ENCODE data around the gene EIF5. TPM values are rescaled to one million over a fixed set of nuclear protein-coding genes. Genes with fewer than 3 reads are reported as not detected.
"Not testable (repeated sequence)": the region's sequence is repeated elsewhere in the genome, so short reads cannot be mapped to it uniquely, and the experiment has no call there.

The EIF5 gene
- total RNA-seq, 2 donors from 2014 or later, result 89.2 to 373 TPM

DNA sequence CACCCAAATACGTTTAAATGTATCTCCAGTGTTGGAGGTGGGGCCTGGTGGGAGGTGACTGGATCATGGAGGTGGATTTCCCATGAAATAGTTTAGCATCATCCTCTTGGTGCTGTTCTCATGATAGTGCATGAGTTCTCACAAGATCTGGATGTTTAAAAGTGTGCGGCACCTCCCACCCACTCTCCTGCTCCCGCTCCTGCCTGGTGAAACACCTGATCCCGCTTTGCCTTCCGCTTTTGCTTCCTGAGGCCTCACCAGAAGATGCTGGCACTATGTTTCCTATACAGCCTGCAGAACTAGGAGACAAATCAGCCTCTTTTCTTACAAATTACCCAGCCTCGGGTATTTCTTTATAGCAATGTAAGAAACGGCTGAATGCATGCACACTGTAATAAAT is 20.1 kb downstream of the EIF5 start:
- DNase-seq (ENCODE audit: low spot score) (no peak), ATAC-seq (ENCODE audit: insufficient number of reproducible peaks, low FRiP score, low read depth) (no peak)
- Histone ChIP-seq H3K36me3 (no peaks in the 10 kb centered on the region), H3K27me3 (replicated peaks; ENCODE audit: insufficient read depth) (no peaks in the 10 kb centered on the region), H3K9me3 (no peaks in the 10 kb centered on the region), H3K4me1 (ENCODE audit: control insufficient read depth in 1 of 2, low read depth in 2 of 2) (no peaks in the 10 kb centered on the region), H3K4me3 (no peak overlapping the region), H3K27ac (no peak overlapping the region)
- TF ChIP-seq, protein P1, sequence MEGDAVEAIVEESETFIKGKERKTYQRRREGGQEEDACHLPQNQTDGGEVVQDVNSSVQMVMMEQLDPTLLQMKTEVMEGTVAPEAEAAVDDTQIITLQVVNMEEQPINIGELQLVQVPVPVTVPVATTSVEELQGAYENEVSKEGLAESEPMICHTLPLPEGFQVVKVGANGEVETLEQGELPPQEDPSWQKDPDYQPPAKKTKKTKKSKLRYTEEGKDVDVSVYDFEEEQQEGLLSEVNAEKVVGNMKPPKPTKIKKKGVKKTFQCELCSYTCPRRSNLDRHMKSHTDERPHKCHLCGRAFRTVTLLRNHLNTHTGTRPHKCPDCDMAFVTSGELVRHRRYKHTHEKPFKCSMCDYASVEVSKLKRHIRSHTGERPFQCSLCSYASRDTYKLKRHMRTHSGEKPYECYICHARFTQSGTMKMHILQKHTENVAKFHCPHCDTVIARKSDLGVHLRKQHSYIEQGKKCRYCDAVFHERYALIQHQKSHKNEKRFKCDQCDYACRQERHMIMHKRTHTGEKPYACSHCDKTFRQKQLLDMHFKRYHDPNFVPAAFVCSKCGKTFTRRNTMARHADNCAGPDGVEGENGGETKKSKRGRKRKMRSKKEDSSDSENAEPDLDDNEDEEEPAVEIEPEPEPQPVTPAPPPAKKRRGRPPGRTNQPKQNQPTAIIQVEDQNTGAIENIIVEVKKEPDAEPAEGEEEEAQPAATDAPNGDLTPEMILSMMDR (IDR thresholded peaks at IDR 0.05), result no peak

DNA sequence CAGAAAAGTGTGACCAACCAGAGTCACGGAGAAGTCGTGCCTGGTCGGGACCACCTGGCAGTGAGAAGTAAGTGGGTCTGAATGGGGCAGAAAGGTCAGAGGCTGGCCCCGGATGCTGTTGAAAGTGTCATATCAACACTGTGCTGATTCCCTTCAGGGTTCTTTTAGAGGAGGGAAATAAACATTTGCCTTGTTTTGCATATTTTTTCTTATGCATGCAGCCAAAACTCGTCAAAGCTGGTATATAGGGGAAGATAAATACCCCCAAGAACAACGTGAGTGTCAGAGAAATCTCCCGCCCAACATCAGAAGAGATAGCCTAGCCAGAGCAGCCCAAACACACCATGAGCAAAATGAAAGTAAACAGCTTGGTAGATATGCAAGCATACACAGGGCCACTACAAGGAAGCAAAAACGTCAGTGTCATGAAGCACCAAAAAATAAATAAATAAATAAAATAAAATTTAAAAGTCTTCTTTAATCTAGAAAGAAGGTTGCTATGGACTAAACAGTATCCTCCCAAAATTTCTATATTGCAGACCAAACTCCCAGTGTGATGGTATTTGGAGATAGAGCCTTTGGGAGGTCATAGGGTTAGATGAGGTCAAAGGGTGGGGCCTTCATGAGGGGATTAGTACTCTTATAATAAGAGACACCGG is 22.1 kb downstream of the EIF5 start:
- Histone ChIP-seq H3K4me1 (ENCODE audit: control insufficient read depth in 1 of 2, low read depth in 2 of 2) (no peaks in the 10 kb centered on the region), H3K27me3 (replicated peaks; ENCODE audit: insufficient read depth) (no peaks in the 10 kb centered on the region), H3K4me3 (no peak overlapping the region), H3K27ac (no peak overlapping the region), H3K36me3 (no peaks in the 10 kb centered on the region), H3K9me3 (no peaks in the 10 kb centered on the region)
- TF ChIP-seq, protein P1 (IDR thresholded peaks at IDR 0.05), result no peak
- ATAC-seq (ENCODE audit: insufficient number of reproducible peaks, low FRiP score, low read depth) (no peak), DNase-seq (ENCODE audit: low spot score) (no peak)

DNA sequence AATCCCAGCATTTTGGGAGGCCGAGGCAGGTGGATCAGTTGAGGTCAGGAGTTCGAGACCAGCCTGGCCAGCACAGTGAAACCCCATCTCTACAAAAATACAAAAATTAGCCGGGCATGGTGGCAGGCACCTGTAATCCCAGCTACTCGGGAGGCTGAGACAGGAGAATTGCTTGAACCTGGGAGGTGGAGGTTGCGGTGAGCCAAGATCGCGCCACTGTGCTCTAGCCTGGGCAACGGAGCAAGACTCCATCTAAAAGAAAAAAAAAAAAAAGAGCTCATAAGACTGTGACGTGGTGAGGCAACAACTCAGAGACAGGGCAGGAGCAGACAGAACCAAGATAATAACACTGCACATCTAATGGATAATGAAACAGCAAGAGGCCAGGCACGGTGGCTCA is 23.5 kb downstream of the EIF5 start:
- not testable (repeated sequence) for ATAC-seq (ENCODE audit: insufficient number of reproducible peaks, low FRiP score, low read depth); H3K9me3 ChIP-seq; DNase-seq (ENCODE audit: low spot score); H3K36me3 ChIP-seq; H3K4me3 ChIP-seq; H3K27ac ChIP-seq; H3K27me3 ChIP-seq (replicated peaks; ENCODE audit: insufficient read depth); H3K4me1 ChIP-seq (ENCODE audit: control insufficient read depth in 1 of 2, low read depth in 2 of 2)

DNA sequence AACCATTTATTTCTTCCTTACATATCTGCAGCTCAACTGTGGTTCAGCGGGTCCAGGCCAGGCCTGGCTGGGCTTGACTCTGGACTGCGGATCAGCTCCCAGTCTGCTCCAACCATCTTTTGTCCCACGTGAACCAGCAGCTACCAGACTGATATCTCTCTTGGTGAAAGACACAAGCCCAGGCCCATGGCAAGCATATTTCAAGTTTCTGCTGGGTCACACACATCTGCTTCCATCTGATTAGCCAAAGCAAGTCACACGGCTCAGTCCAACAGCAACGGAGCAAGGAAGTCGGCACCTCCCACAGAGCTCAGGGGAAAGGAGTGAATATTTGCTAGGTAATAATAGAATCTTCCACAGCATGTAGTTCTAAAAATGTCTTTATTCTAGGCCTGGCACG is 26.5 kb downstream of the EIF5 start:
- H3K36me3 ChIP-seq, result no peaks in the 10 kb centered on the region
- DNase-seq (ENCODE audit: low spot score), result no peak
- H3K27ac ChIP-seq, result no peak overlapping the region
- no peaks in the 10 kb centered on the region for H3K4me1 ChIP-seq (ENCODE audit: control insufficient read depth in 1 of 2, low read depth in 2 of 2)
- H3K9me3 ChIP-seq, result peaks cover 6% of the 10 kb centered on the region
- no peak for ATAC-seq (ENCODE audit: insufficient number of reproducible peaks, low FRiP score, low read depth)
- TF ChIP-seq, protein P1 (IDR thresholded peaks at IDR 0.05), result no peak
- H3K4me3 ChIP-seq, result no peak overlapping the region
- H3K27me3 ChIP-seq (replicated peaks; ENCODE audit: insufficient read depth), result no peaks in the 10 kb centered on the region

DNA sequence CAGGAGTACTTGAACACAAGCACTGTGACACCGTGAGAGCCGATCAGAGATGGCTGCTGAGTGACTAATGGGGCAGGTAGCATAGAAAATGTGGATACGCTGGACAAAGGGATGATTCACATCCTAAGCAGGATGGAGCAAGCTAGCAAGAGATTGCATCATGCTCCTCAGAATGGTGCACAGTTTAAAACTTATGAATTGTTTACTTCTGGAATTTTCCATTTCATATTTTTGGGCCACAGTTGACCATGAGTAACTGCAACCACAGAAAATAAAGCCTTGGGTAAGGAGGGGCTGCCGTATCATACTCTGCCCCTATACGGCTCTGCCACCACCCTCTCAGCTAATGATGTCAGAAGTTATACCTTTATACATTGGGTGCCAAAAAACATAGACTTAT is 27.8 kb downstream of the EIF5 start:
- H3K27me3 ChIP-seq (replicated peaks; ENCODE audit: insufficient read depth), result no peaks in the 10 kb centered on the region
- peaks cover 6% of the 10 kb centered on the region for H3K9me3 ChIP-seq
- no peak overlapping the region for H3K27ac ChIP-seq
- ATAC-seq (ENCODE audit: insufficient number of reproducible peaks, low FRiP score, low read depth) (peak; percentile 65), DNase-seq (ENCODE audit: low spot score) (no peak)
- H3K4me1 ChIP-seq (ENCODE audit: control insufficient read depth in 1 of 2, low read depth in 2 of 2), result no peaks in the 10 kb centered on the region
- H3K36me3 ChIP-seq, result no peaks in the 10 kb centered on the region
- TF ChIP-seq, protein P1 (IDR thresholded peaks at IDR 0.05), result no peak
- H3K4me3 ChIP-seq, result no peak overlapping the region

DNA sequence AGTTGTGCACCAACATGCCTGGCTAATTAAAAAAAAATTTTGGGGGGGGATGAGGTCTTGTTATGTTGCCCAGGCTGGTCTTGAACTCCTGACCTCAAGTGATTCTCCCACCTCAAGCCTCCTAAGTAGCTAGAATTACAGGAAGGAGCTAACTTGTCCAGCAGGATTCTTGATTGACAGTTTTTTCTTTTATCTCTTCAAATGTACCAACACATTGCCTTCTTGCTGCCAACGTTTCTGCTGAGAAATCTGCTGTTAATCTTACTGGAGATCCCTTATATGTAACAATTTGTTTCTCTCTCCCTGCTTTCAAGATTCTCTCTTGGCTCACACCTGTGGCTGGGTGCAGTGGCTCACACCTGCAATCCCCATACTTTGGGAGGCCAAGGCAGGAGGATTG is 28.7 kb downstream of the EIF5 start:
- Histone ChIP-seq H3K36me3 (no peaks in the 10 kb centered on the region), H3K27ac (no peak overlapping the region), H3K4me1 (ENCODE audit: control insufficient read depth in 1 of 2, low read depth in 2 of 2) (no peaks in the 10 kb centered on the region), H3K9me3 (peaks cover 6% of the 10 kb centered on the region), H3K4me3 (no peak overlapping the region), H3K27me3 (replicated peaks; ENCODE audit: insufficient read depth) (no peaks in the 10 kb centered on the region)
- no peak for ATAC-seq (ENCODE audit: insufficient number of reproducible peaks, low FRiP score, low read depth)
- TF ChIP-seq, protein P1 (IDR thresholded peaks at IDR 0.05), result no peak
- no peak for DNase-seq (ENCODE audit: low spot score)
